Activated B cell treated with CpG ODN at 0.5 μM for 24 hours (primary cell): ENCODE results near the gene PHF21A. TPM values are rescaled to one million over a fixed set of nuclear protein-coding genes. Genes with fewer than 3 reads are reported as not detected.

Experiments
- ATAC-seq: fragments of 200-7000 bp; cut with Tn5 transposase; one replicate; pipeline ENCODE4 v1.10.0; 2021; ENCODE audit warnings: low read depth, mild to moderate bottlenecking, moderate library complexity
- CTCF ChIA-PET: fragments of 350-600 bp; sonication (Branson Sonifier 250); formaldehyde crosslinking; loops from one replicate; lab custom pipeline; 2021; ENCODE audit warnings: antibody characterized with exemption; lab: Charles Lee
- POLR2A ChIA-PET: fragments of 350-600 bp; sonication (Branson Sonifier 250); formaldehyde crosslinking; loops from one replicate; lab custom pipeline; 2021; ENCODE audit warnings: antibody characterized with exemption; lab: Charles Lee
- DNase-seq: peaks from one replicate; pipeline ENCODE4 v3.0.0; 2022
- H3K27ac Mint-ChIP-seq: one replicate; pipeline ENCODE4 v1.8.0; 2020; ENCODE audit warnings: mixed read lengths
- H3K27me3 Mint-ChIP-seq: one replicate; pipeline ENCODE4 v1.8.0; 2021; ENCODE audit warnings: mixed read lengths
- H3K36me3 Mint-ChIP-seq: one replicate; pipeline ENCODE4 v1.8.0; 2021; ENCODE audit warnings: low read depth, mixed read lengths
- H3K4me1 Mint-ChIP-seq: one replicate; pipeline ENCODE4 v1.8.0; 2021; ENCODE audit warnings: mixed read lengths
- H3K4me3 Mint-ChIP-seq: one replicate; pipeline ENCODE4 v1.8.0; 2020; ENCODE audit warnings: mild to moderate bottlenecking, mixed read lengths
- H3K9me3 Mint-ChIP-seq: one replicate; pipeline ENCODE4 v1.8.0; 2020; ENCODE audit warnings: mixed read lengths
- CTCF ChIP-seq: fragments of 200-600 bp; IDR thresholded peaks from one replicate; pipeline ENCODE4 v1.8.0; 2022; ENCODE audit warnings: antibody characterized with exemption, mild to moderate bottlenecking
- intact Hi-C: fragments of 100-400 bp; cut with micrococcal nuclease; formaldehyde crosslinking; loops from one replicate; pipeline ENCODE4 v1.15.1; 2024
- total RNA-seq: library from RNA; stranded (reverse); gene quantifications from 2 replicates; pipeline ENCODE4 v1.2.3, GENCODE V29; 2022

The PHF21A gene
- total RNA-seq, 1 donor from 2014 or later, result 71.0 TPM

GRCh38 chr11:45895553-45896259 lies 225.5 kb downstream of the PHF21A start:
- Mint-ChIP-seq H3K9me3 (no peaks in the 10 kb centered on the region), H3K4me3 (no peak overlapping the region), H3K27me3 (peaks cover 37% of the 10 kb centered on the region), H3K4me1 (peaks cover 8% of the 10 kb centered on the region), H3K27ac (no peak overlapping the region), H3K36me3 (no peaks in the 10 kb centered on the region)
- ATAC-seq (no peak), DNase-seq (no peak)
- intact Hi-C loops, result no loop called here
- TF ChIP-seq CTCF, result no peak
- ChIA-PET CTCF (interaction anchor here (1.6 kb wide), 1 partner anchor 70 kb away, joined by 4 read pairs; no protein-coding TSS in a partner anchor), POLR2A (no interaction called here)

GRCh38 chr11:45894555-45895247 lies 226.6 kb downstream of the PHF21A start:
- ATAC-seq, result no peak
- H3K36me3 Mint-ChIP-seq, result no peaks in the 10 kb centered on the region
- peaks cover 8% of the 10 kb centered on the region for H3K4me1 Mint-ChIP-seq
- H3K27ac Mint-ChIP-seq, result no peak overlapping the region
- DNase-seq, result no peak
- H3K27me3 Mint-ChIP-seq, result peaks cover 35% of the 10 kb centered on the region
- TF ChIP-seq CTCF, result no peak
- CTCF ChIA-PET, result no interaction called here
- POLR2A ChIA-PET, result no interaction called here
- no peak overlapping the region for H3K4me3 Mint-ChIP-seq
- no peaks in the 10 kb centered on the region for H3K9me3 Mint-ChIP-seq
- intact Hi-C loops, result no loop called here

GRCh38 chr11:45892856-45893255 lies 228.4 kb downstream of the PHF21A start:
- Mint-ChIP-seq H3K4me1 (no peaks in the 10 kb centered on the region), H3K27me3 (peaks cover 30% of the 10 kb centered on the region), H3K27ac (no peak overlapping the region), H3K36me3 (no peaks in the 10 kb centered on the region), H3K9me3 (no peaks in the 10 kb centered on the region), H3K4me3 (no peak overlapping the region)
- DNase-seq (no peak), ATAC-seq (no peak)
- ChIA-PET POLR2A (interaction anchor here (1.0 kb wide), 1 partner anchor 25 kb away, joined by 3 read pairs; no protein-coding TSS in a partner anchor), CTCF (no interaction called here)
- intact Hi-C loops, result no loop called here
- TF ChIP-seq CTCF, result no peak

- H3K36me3 Mint-ChIP-seq, result no peaks in the 10 kb centered on the region
These were observed 230.2 kb downstream of the PHF21A start for GRCh38 chr11:45890886-45891550.

More at GRCh38 chr11:45890886-45891550, 230.2 kb downstream of the PHF21A start:
- no peak overlapping the region for H3K4me3 Mint-ChIP-seq
- H3K27me3 Mint-ChIP-seq, result peaks cover 23% of the 10 kb centered on the region
- no peaks in the 10 kb centered on the region for H3K4me1 Mint-ChIP-seq
- ChIA-PET POLR2A (no interaction called here), CTCF (interaction anchor here (1.2 kb wide), 1 partner anchor 15 kb away, joined by 3 read pairs; no protein-coding TSS in a partner anchor)
- no peak overlapping the region for H3K27ac Mint-ChIP-seq
- TF ChIP-seq CTCF, result no peak
- no peaks in the 10 kb centered on the region for H3K9me3 Mint-ChIP-seq
- intact Hi-C loops, result no loop called here
- no peak for ATAC-seq
- no peak for DNase-seq
